Thoracic aorta (tissue), 2 donors: ENCODE data around the gene KIF25. TPM values are rescaled to one million over a fixed set of nuclear protein-coding genes. Genes with fewer than 3 reads are reported as not detected.

Source experiments
- ATAC-seq: fragments of 150-250 bp; one replicate; pipeline ENCODE4 v1.8.0; 2017; ENCODE audit warnings: low read depth; ENCODE audit not compliant: insufficient number of reproducible peaks, low FRiP score
- DNase-seq: peaks from one replicate; pipeline ENCODE4 v3.0.0-alpha.2; 2020; ENCODE audit warnings: low spot score
- H3K27ac ChIP-seq, 2 donors: fragments of 200-600 bp; sonication (generic); 1 replicate in 1 of 2; 2 replicates in 1 of 2; pipeline ENCODE4 v1.5.1; 2016; ENCODE audit warnings: mild to moderate bottlenecking in 2 of 2, moderate library complexity in 2 of 2
- H3K27me3 ChIP-seq: fragments of 200-600 bp; sonication (generic); replicated peaks from 2 replicates; pipeline ENCODE4 v1.6.0; 2016; ENCODE audit warnings: mild to moderate bottlenecking; ENCODE audit not compliant: insufficient read depth
- H3K36me3 ChIP-seq: fragments of 200-600 bp; sonication (generic); one replicate; pipeline ENCODE4 v1.5.1; 2016
- H3K4me1 ChIP-seq, 2 donors: fragments of 200-600 bp; sonication (generic); 1 replicate in 1 of 2; 2 replicates in 1 of 2; pipeline versions ENCODE4 v1.5.1 to v1.6.0; 2016; ENCODE audit warnings: low read depth in 2 of 2, mild to moderate bottlenecking in 1 of 2; ENCODE audit not compliant: control insufficient read depth in 1 of 2
- H3K4me3 ChIP-seq: fragments of 200-600 bp; sonication (generic); 2 replicates; pipeline ENCODE4 v1.5.1; 2016; ENCODE audit warnings: mild to moderate bottlenecking
- H3K9me3 ChIP-seq: fragments of 200-600 bp; sonication (generic); 2 replicates; pipeline ENCODE4 v1.5.1; 2016
- total RNA-seq, 2 donors: library from RNA; depleted of rRNA; stranded (reverse); fragments of >200 nt; gene quantifications; one replicate each; pipeline versions ENCODE4 v1.1.0 to v1.2.3, GENCODE V29; 2016
- TF ChIP-seq, protein P1 (sequence below): fragments of 200-600 bp; sonication (generic); IDR thresholded peaks from one replicate; pipeline ENCODE4 v1.5.1; 2019; ENCODE audit warnings: antibody characterized with exemption

KIF25 gene
- total RNA-seq, 2 donors from 2014 or later, result not detected

GRCh38 chr6:168047841-168048723 is 50.6 kb downstream of the KIF25 start:
- Histone ChIP-seq H3K4me3 (no peak overlapping the region), H3K27ac (no peak overlapping the region), H3K27me3 (no peaks in the 10 kb centered on the region), H3K4me1 (no peaks in the 10 kb centered on the region), H3K9me3 (no peaks in the 10 kb centered on the region), H3K36me3 (no peaks in the 10 kb centered on the region)
- TF ChIP-seq, protein P1, sequence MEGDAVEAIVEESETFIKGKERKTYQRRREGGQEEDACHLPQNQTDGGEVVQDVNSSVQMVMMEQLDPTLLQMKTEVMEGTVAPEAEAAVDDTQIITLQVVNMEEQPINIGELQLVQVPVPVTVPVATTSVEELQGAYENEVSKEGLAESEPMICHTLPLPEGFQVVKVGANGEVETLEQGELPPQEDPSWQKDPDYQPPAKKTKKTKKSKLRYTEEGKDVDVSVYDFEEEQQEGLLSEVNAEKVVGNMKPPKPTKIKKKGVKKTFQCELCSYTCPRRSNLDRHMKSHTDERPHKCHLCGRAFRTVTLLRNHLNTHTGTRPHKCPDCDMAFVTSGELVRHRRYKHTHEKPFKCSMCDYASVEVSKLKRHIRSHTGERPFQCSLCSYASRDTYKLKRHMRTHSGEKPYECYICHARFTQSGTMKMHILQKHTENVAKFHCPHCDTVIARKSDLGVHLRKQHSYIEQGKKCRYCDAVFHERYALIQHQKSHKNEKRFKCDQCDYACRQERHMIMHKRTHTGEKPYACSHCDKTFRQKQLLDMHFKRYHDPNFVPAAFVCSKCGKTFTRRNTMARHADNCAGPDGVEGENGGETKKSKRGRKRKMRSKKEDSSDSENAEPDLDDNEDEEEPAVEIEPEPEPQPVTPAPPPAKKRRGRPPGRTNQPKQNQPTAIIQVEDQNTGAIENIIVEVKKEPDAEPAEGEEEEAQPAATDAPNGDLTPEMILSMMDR, result no peak
- no peak for DNase-seq
- no peak for ATAC-seq

- no peaks in the 10 kb centered on the region for H3K27me3 ChIP-seq
- no peak for DNase-seq
- H3K27ac ChIP-seq, result no peak overlapping the region
- no peaks in the 10 kb centered on the region for H3K36me3 ChIP-seq
- no peak for ATAC-seq
- no peak overlapping the region for H3K4me3 ChIP-seq
- TF ChIP-seq, protein P1, result no peak
- H3K9me3 ChIP-seq, result no peaks in the 10 kb centered on the region
- no peaks in the 10 kb centered on the region for H3K4me1 ChIP-seq
Measured at GRCh38 chr6:168048724-168049025, 51.2 kb downstream of the KIF25 start.

GRCh38 chr6:168049277-168049676 is 51.8 kb downstream of the KIF25 start:
- Histone ChIP-seq H3K36me3 (no peaks in the 10 kb centered on the region), H3K9me3 (no peaks in the 10 kb centered on the region), H3K27me3 (no peaks in the 10 kb centered on the region), H3K4me3 (no peak overlapping the region), H3K4me1 (peaks cover 0 to 6% of the 10 kb centered on the region in 2 donors), H3K27ac (no peak overlapping the region)
- ATAC-seq (no peak), DNase-seq (no peak)
- TF ChIP-seq, protein P1, result no peak

DNA sequence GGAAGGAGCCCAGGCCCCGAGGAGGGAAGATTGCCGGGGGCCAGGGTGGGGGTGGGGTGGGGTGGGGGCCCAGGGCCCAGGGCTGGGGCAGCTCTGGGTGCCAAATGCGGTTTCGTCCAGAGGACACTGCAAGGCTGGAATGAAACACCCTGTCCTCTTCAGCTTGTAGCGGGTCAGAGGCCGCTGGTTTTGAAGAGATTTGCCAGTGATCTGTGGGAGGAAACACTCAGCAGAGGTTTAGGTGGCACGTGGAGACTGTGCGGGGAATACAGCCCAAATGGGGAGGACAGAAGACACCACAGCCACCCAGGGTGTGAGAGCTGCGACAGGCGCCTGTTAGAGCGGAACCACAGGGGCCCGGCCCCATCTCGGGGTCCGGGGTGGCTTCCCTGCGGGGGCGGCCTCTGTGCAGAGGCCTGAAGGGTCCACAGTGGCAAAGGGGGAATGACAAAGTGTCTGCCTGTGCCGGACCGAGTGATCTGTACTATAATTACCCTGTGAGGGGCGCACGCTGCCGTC is 52.3 kb downstream of the KIF25 start:
- no peak for ATAC-seq
- TF ChIP-seq, protein P1, result no peak
- no peak overlapping the region for H3K4me3 ChIP-seq
- H3K27me3 ChIP-seq, result no peaks in the 10 kb centered on the region
- H3K9me3 ChIP-seq, result no peaks in the 10 kb centered on the region
- H3K27ac ChIP-seq, result no peak overlapping the region
- no peaks in the 10 kb centered on the region for H3K36me3 ChIP-seq
- DNase-seq, result no peak
- H3K4me1 ChIP-seq, result peaks cover 0 to 11% of the 10 kb centered on the region in 2 donors

GRCh38 chr6:168050225-168050880 is 52.9 kb downstream of the KIF25 start:
- no peaks in the 10 kb centered on the region for H3K36me3 ChIP-seq
- no peaks in the 10 kb centered on the region for H3K9me3 ChIP-seq
- H3K4me1 ChIP-seq, result peaks cover 0 to 16% of the 10 kb centered on the region in 2 donors
- TF ChIP-seq, protein P1, result no peak
- ATAC-seq, result no peak
- no peak for DNase-seq
- no peaks in the 10 kb centered on the region for H3K27me3 ChIP-seq
- no peak overlapping the region for H3K27ac ChIP-seq
- no peak overlapping the region for H3K4me3 ChIP-seq
